Measurements from ENCODE around the gene RASA1. TPM values are rescaled to one million over a fixed set of nuclear protein-coding genes. Genes with fewer than 3 reads are reported as not detected.

The RASA1 gene
- total and polyA plus RNA-seq, 2 experiments from 2014 or later = 9.3 to 35.0 TPM

GRCh38 chr5:87321605-87322004 lies 53.9 kb downstream of the RASA1 start:
- no peaks in the 10 kb centered on the region; the same call in 1 of the 2 replicates for H3K36me3 ChIP-seq (ENCODE audit: insufficient read depth)
- H3K4me1 ChIP-seq (ENCODE audit: insufficient read depth) = no peaks in the 10 kb centered on the region
- no peak overlapping the region for H3K4me2 ChIP-seq
- Mint-ChIP-seq H3K4me1 (peaks cover 2% of the 10 kb centered on the region; the same call in 2 of the 3 replicates), H3K36me3 (ENCODE audit: low read depth) (peaks cover 38% of the 10 kb centered on the region), H3K27ac (no peak overlapping the region), H3K4me3 (no peak overlapping the region), H3K9me3 (peaks cover 21% of the 10 kb centered on the region), H3K27me3 (ENCODE audit: insufficient read depth, low read depth, poor library complexity) (peaks cover 2% of the 10 kb centered on the region)
- peaks cover 3% of the 10 kb centered on the region; the same call in 1 of the 2 replicates for H4K20me1 ChIP-seq (replicated peaks; ENCODE audit: insufficient read depth)
- H2AFZ ChIP-seq = no peak overlapping the region
- H3K27ac ChIP-seq (ENCODE audit: low read depth) = no peak overlapping the region
- ATAC-seq = no peak
- no peaks in the 10 kb centered on the region for H3K27me3 ChIP-seq (ENCODE audit: insufficient read depth)
- H3F3A ChIP-seq (replicated peaks; ENCODE audit: low read depth) = no peaks in the 10 kb centered on the region
- peaks cover 96% of the 10 kb centered on the region for H3K79me2 ChIP-seq (replicated peaks; ENCODE audit: insufficient read depth)
- no peak overlapping the region for H3K4me3 ChIP-seq
- no peak for DNase-seq (ENCODE audit: low spot score)
- TF ChIP-seq POLR2AphosphoS5 (IDR thresholded peaks at IDR 0.05; ENCODE audit: low read depth) (no peak), EZH2 (IDR thresholded peaks at IDR 0.05; ENCODE audit: low read depth, unreplicated experiment) (no peak), REST (IDR thresholded peaks at IDR 0.05; ENCODE audit: unreplicated experiment) (no peak), EZH2phosphoT487 (IDR thresholded peaks at IDR 0.05; ENCODE audit: unreplicated experiment) (no peak), ZNF462 (CRISPR knock-in tag; IDR thresholded peaks at IDR 0.05) (no peak), ZNF114 (CRISPR knock-in tag; IDR thresholded peaks at IDR 0.05) (no peak), CTCF (conservative IDR thresholded peaks at IDR 0.05; ENCODE audit: low read depth in 2 of 2) (no peak), NANOG (IDR thresholded peaks at IDR 0.05; ENCODE audit: borderline replicate concordance) (no peak)
- 0 out of 2 replicates have a peak, but pooled peaks cover 13% of the 10 kb centered on the region for H3K9me2 ChIP-seq (ENCODE audit: insufficient read depth)
